GM23248 (cell line): ENCODE results near the gene CPLANE1.

Experiments
- EZH2 ChIP-seq: fragments of 200-600 bp; sonication (generic); IDR thresholded peaks from 2 replicates; pipeline ENCODE4 v1.6.1; 2018; ENCODE audit warnings: antibody characterized with exemption, mild to moderate bottlenecking; ENCODE audit not compliant: insufficient read depth, poor library complexity, severe bottlenecking
- EZH2phosphoT487 ChIP-seq: fragments of 200-600 bp; sonication (generic); IDR thresholded peaks from 2 replicates; pipeline ENCODE4 v1.6.1; 2018; ENCODE audit warnings: antibody characterized with exemption, moderate library complexity, mild to moderate bottlenecking, low read depth; ENCODE audit not compliant: insufficient read depth

DNA sequence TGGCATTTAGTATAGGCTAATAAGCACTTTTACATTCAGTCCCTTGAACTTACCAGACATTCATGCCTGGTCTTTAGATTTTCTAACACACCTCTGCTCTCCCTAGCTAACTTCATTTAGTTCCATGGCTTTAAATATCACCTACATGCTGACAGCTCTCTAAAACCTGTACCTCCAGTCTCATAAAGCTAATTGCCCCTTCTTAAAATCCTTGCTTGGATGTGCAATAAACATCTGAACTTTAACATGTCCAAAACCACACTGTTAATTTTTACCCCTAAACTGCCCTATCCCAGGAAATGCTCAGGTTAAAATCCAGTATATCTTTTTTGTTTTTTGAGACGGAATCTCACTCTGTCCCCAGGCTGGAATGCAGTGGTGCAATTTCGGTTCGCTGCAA, 139.8 kb downstream of the CPLANE1 start:
- TF ChIP-seq EZH2 (no peak), EZH2phosphoT487 (no peak)
